ENCODE data around the gene FKBP7. TPM values are rescaled to one million over a fixed set of nuclear protein-coding genes. Genes with fewer than 3 reads are reported as not detected.
A peak's percentile ranks its signal among the peaks of the same experiment; 100 is the strongest.
"Not testable (repeated sequence)": the region's sequence is repeated elsewhere in the genome, so short reads cannot be mapped to it uniquely, and the experiment has no call there.

FKBP7 gene, protein sequence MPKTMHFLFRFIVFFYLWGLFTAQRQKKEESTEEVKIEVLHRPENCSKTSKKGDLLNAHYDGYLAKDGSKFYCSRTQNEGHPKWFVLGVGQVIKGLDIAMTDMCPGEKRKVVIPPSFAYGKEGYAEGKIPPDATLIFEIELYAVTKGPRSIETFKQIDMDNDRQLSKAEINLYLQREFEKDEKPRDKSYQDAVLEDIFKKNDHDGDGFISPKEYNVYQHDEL
- total RNA-seq: 41.7 to 62.5 TPM (median 44.3 TPM) in 3 replicates
- long read RNA-seq, transcript FKBP7-204 (4 exons, 2,834 nt): major isoform, 26 of 42 reads
- long read RNA-seq, transcript FKBP7-205 (4 exons, 666 nt): minor isoform, 11 of 42 reads
- long read RNA-seq, partial matches to known transcripts: 0 of 42 reads
- long read RNA-seq, other reads (novel, unspliced or antisense): 3 of 42 reads

DNA sequence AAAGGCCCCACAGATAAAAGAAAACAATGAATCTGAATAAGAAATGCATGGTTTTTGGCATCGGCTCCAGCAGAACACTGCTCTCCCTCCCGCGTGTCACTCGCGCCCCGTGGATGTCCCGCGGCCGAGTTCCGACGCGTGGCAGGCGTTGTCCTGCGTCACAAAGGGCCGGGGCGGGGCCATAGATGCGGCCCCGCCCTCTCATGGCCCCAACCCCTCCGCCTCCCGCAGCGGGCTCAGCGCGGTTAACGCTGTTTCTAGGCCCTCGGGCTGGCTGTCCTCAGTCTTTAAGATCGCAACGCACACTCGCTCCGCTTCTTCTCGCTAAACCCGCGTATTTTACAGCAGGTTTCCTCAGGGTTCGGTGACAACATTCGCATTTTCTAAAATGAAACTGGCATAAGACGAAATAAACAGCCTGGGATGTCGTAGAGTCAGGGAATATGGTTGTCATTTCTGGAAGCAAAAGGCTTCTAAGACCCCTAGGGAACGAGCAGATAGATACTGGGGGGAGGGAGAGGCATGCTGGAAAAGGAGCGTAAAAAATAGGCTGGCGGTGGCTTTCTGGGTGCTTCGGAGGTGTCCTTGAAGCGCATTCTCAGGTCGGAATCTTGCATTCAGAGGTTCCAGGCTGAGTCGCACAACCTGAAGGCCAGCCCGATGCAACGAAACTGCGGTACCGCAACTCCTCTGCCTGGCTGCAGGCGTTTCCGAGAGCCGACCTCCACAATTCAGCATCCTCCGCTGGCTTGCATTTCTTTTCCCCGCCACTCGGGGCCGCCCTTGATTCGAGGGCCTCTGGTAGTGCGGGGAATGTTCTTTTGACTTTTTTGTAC is at the start of gene FKBP7:
TSS of gene FKBP7 (minus strand) at position 162 of the 836 bp plus-strand sequence. CDS start at position 61, 101 bp downstream.
- H3K27ac Mint-ChIP-seq (ENCODE audit: unreplicated experiment): peak within 1 kb of the TSS; percentile 99

DNA sequence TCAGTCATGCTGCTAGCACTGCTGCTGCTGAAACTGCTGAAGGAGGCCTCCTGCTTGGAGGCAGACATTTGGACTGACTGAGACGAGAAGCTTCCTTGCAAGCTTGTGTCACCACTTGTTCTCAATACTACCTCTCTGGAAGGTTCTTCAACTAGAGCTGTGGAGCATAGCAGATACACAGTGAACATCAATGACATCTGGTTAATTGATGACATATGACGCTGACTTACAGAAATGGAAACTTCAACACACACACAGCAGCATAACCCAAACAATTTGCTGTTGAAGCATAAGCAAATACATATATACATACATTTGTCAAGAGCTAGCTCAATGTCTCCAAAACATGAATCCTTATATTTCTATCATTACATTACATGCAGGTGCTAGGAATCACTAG is 49.2 kb upstream of the FKBP7 start:
- TF ChIP-seq, protein P1, sequence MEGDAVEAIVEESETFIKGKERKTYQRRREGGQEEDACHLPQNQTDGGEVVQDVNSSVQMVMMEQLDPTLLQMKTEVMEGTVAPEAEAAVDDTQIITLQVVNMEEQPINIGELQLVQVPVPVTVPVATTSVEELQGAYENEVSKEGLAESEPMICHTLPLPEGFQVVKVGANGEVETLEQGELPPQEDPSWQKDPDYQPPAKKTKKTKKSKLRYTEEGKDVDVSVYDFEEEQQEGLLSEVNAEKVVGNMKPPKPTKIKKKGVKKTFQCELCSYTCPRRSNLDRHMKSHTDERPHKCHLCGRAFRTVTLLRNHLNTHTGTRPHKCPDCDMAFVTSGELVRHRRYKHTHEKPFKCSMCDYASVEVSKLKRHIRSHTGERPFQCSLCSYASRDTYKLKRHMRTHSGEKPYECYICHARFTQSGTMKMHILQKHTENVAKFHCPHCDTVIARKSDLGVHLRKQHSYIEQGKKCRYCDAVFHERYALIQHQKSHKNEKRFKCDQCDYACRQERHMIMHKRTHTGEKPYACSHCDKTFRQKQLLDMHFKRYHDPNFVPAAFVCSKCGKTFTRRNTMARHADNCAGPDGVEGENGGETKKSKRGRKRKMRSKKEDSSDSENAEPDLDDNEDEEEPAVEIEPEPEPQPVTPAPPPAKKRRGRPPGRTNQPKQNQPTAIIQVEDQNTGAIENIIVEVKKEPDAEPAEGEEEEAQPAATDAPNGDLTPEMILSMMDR (IDR thresholded peaks at IDR 0.05): no peak
- H3K9me3 Mint-ChIP-seq (ENCODE audit: low read depth): no peaks in the 10 kb centered on the region
- H3K27ac Mint-ChIP-seq (ENCODE audit: unreplicated experiment): no peak overlapping the region
- H3K27me3 Mint-ChIP-seq (ENCODE audit: low read depth): no peaks in the 10 kb centered on the region
- no peak for DNase-seq (ENCODE audit: low spot score)
- H3K4me1 Mint-ChIP-seq (ENCODE audit: low read depth): peaks cover 25% of the 10 kb centered on the region
- no peak overlapping the region for H3K4me3 Mint-ChIP-seq (ENCODE audit: unreplicated experiment)
- H3K36me3 Mint-ChIP-seq (ENCODE audit: low read depth): peaks cover 9% of the 10 kb centered on the region

More for the DNA sequence above, at the start of gene FKBP7:
- DNase-seq (ENCODE audit: low spot score): no peak
- TF ChIP-seq, protein P1 (IDR thresholded peaks at IDR 0.05): peak; percentile 81
- H3K36me3 Mint-ChIP-seq (ENCODE audit: low read depth): no peaks in the 10 kb centered on the region
- no peaks in the 10 kb centered on the region for H3K27me3 Mint-ChIP-seq (ENCODE audit: low read depth)
- no peaks in the 10 kb centered on the region for H3K9me3 Mint-ChIP-seq (ENCODE audit: low read depth)
- H3K4me3 Mint-ChIP-seq (ENCODE audit: unreplicated experiment): peak within 1 kb of the TSS; percentile 97
- peaks cover 57% of the 10 kb centered on the region for H3K4me1 Mint-ChIP-seq (ENCODE audit: low read depth)

DNA sequence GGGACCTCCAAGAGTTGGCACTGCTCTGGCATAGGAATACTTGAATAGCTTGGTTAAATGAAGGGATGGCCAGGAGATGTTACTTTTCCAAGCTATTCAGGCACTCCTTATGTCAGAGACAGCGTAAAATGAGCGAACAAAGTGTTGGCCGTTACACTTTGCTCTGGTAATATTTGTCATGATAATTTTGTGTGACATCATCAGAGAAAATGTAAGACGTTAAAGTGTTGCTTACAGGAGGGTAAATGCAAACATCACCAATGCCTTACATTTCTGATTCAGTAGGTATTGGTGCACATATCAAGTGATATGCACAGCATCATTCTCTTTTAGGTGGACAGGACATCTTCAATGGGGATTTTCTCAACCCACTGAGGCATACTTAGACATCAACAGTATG is 47.9 kb upstream of the FKBP7 start:
- DNase-seq (ENCODE audit: low spot score): no peak
- H3K4me3 Mint-ChIP-seq (ENCODE audit: unreplicated experiment): no peak overlapping the region
- H3K36me3 Mint-ChIP-seq (ENCODE audit: low read depth): no peaks in the 10 kb centered on the region
- H3K9me3 Mint-ChIP-seq (ENCODE audit: low read depth): peaks cover 1% of the 10 kb centered on the region
- no peaks in the 10 kb centered on the region for H3K27me3 Mint-ChIP-seq (ENCODE audit: low read depth)
- no peak overlapping the region for H3K27ac Mint-ChIP-seq (ENCODE audit: unreplicated experiment)
- TF ChIP-seq, protein P1 (IDR thresholded peaks at IDR 0.05): no peak
- H3K4me1 Mint-ChIP-seq (ENCODE audit: low read depth): peaks cover 25% of the 10 kb centered on the region

DNA sequence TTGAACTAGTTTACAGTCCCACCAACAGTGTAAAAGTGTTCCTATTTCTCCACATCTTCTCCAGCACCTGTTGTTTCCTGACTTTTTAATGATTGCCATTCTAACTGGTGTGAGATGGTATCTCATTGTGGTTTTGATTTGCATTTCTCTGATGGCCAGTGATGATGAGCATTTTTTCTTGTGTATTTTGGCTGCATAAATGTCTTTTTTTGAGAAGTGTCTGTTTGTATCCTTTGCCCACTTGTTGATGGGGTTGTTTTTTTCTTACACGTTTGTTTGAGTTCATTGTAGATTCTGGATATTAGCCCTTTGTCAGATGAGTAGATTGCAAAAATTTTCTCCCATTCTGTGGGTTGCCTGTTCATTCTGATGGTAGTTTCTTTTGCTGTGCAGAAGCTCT is 47.1 kb upstream of the FKBP7 start:
- H3K9me3 Mint-ChIP-seq (ENCODE audit: low read depth); H3K36me3 Mint-ChIP-seq (ENCODE audit: low read depth); DNase-seq (ENCODE audit: low spot score); H3K27me3 Mint-ChIP-seq (ENCODE audit: low read depth); H3K4me3 Mint-ChIP-seq (ENCODE audit: unreplicated experiment); H3K27ac Mint-ChIP-seq (ENCODE audit: unreplicated experiment): not testable (repeated sequence)
- peaks cover 25% of the 10 kb centered on the region for H3K4me1 Mint-ChIP-seq (ENCODE audit: low read depth)

DNA sequence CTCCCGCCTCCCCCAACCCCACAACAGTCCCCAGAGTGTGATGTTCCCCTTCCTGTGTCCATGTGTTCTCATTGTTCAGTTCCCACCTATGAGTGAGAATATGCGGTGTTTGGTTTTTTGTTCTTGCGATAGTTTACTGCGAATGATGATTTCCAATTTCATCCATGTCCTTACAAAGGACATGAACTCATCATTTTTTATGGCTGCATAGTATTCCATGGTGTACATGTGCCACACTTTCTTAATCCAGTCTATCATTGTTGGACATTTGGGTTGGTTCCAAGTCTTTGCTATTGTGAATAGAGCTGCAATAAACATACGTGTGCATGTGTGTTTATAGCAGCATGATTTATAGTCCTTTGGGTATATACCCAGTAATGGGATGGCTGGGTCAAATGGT is 46.6 kb upstream of the FKBP7 start:
- not testable (repeated sequence) for H3K4me3 Mint-ChIP-seq (ENCODE audit: unreplicated experiment); H3K27me3 Mint-ChIP-seq (ENCODE audit: low read depth); H3K9me3 Mint-ChIP-seq (ENCODE audit: low read depth); H3K36me3 Mint-ChIP-seq (ENCODE audit: low read depth); H3K27ac Mint-ChIP-seq (ENCODE audit: unreplicated experiment); DNase-seq (ENCODE audit: low spot score)
- H3K4me1 Mint-ChIP-seq (ENCODE audit: low read depth): peaks cover 25% of the 10 kb centered on the region

DNA sequence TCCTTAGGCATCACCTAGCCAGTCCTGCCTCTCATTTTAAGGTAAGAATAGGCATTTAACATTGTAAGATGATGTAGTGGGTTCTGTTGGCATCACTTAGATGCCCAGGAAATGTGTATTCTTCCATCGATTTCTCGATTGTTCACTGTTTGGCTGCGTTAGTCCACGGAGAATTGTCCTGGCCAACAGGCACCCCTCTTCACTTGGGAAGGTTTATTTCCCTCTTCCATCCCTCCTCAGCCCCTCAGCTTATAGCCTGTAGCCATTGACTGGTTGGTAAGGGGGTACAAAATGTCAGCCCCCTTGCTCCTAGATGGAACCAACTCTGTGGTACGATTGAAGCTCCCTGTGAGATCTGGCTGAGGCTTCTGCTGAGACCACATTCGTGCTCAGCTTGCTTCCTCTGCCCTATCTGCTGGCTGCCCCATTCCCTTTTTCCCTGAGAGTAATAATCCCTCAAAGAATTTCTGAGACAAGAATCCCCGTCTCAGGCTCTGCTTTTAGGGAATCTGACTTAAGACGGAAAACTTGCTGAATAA is 45.3 kb upstream of the FKBP7 start:
- H3K4me3 Mint-ChIP-seq (ENCODE audit: unreplicated experiment): peak overlapping the region; percentile 88
- H3K36me3 Mint-ChIP-seq (ENCODE audit: low read depth): peaks cover 1% of the 10 kb centered on the region
- peaks cover 4% of the 10 kb centered on the region for H3K9me3 Mint-ChIP-seq (ENCODE audit: low read depth)
- no peaks in the 10 kb centered on the region for H3K27me3 Mint-ChIP-seq (ENCODE audit: low read depth)
- DNase-seq (ENCODE audit: low spot score): no peak
- H3K4me1 Mint-ChIP-seq (ENCODE audit: low read depth): peaks cover 25% of the 10 kb centered on the region
- TF ChIP-seq, protein P1 (IDR thresholded peaks at IDR 0.05): no peak
- H3K27ac Mint-ChIP-seq (ENCODE audit: unreplicated experiment): peak overlapping the region; percentile 90
